AG09319 (cell line): ENCODE data around the gene LGALS9.

Experiments used
- DNase-seq: peaks from one replicate; pipeline ENCODE4 v3.0.0-alpha.2; 2010; ENCODE audit warnings: low read depth; ENCODE audit errors: extremely low read depth
- TF ChIP-seq, protein P1 (sequence below): IDR thresholded peaks from 2 replicates; pipeline ENCODE4 v1.5.1; 2011; ENCODE audit warnings: low read depth, mild to moderate bottlenecking, inconsistent platforms, low read length, moderate library complexity

Gene LGALS9

DNA sequence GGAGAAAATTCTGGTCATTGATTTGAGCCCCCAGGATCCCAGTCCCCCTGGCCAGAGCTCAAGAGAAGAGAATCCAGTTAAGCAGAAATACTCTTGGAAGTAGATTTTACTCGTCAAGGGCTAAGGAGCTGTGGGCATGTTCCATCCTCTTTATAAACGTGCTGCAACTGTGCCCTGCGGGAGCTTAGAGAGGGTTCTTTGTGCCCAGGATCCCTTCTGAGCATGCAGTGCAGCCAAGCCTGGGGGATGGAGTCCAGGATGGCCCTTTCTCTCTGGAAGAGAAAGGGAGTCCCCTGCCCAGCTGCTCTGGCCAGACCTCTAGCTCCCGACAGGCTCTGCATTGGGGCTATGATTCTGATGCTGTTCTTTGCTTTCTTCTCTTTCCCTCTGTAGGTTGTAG lies 9.5 kb upstream of the LGALS9 start:
- TF ChIP-seq, protein P1, sequence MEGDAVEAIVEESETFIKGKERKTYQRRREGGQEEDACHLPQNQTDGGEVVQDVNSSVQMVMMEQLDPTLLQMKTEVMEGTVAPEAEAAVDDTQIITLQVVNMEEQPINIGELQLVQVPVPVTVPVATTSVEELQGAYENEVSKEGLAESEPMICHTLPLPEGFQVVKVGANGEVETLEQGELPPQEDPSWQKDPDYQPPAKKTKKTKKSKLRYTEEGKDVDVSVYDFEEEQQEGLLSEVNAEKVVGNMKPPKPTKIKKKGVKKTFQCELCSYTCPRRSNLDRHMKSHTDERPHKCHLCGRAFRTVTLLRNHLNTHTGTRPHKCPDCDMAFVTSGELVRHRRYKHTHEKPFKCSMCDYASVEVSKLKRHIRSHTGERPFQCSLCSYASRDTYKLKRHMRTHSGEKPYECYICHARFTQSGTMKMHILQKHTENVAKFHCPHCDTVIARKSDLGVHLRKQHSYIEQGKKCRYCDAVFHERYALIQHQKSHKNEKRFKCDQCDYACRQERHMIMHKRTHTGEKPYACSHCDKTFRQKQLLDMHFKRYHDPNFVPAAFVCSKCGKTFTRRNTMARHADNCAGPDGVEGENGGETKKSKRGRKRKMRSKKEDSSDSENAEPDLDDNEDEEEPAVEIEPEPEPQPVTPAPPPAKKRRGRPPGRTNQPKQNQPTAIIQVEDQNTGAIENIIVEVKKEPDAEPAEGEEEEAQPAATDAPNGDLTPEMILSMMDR, result no peak
- DNase-seq, result no peak

DNA sequence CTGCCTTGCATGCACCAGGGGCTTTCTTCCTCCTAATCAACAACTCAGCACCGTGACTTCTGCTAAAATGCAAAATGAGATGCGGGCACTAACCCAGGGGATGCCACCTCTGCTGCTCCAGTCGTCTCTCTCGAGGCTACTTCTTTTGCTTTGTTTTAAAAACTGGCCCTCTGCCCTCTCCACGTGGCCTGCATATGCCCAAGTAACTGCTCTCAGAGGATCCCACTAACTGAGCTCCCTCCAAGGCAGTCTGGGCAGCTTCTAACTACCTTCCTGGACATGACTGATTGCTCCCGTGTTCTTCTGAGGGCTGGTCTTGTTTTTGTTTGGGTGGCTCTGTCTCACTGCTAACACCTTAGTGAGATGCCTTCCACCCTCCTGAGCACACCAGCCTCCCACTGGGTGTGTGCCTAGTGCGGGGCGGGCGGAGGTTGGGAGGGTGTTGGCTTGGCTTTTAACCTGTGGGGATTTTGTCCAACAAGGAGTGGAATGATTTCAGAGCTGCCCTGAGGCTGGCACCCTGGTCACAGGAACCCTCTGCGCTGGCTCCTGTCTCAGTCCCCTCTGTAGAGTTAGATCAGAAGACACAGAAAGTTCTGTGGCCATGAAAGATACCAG lies 8.9 kb upstream of the LGALS9 start:
- TF ChIP-seq, protein P1, result no peak
- no peak for DNase-seq

DNA sequence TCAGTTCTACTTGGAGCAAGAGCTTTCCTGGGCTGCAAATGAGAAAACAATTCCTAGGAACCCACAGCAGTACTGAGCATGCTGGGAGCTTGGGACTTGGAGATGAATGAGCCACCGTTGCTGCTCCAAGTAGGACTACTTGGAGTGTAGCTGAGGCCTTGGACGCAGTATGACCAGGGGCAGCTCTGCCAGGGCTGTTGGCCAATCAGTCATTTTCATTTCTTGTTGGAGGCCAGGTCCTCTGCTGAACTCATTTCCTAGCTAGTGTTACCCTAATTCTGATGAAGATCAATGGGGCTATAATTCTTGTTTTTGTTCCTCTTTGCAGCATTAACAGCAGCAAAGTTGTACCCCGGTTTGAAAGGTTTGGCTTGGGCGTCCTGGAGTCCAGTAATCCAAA lies 8.0 kb upstream of the LGALS9 start:
- TF ChIP-seq, protein P1, result no peak

GRCh38 chr17:27623614-27624013 lies 7.4 kb upstream of the LGALS9 start:
- DNase-seq, result no peak
- TF ChIP-seq, protein P1, result no peak

More for the DNA sequence above, 8.0 kb upstream of the LGALS9 start:
- DNase-seq, result no peak

- DNase-seq, result no peak
- TF ChIP-seq, protein P1, result no peak
Measured at GRCh38 chr17:27624539-27624938, 6.4 kb upstream of the LGALS9 start.

GRCh38 chr17:27625856-27626255 lies 5.1 kb upstream of the LGALS9 start:
- DNase-seq, result no peak
- TF ChIP-seq, protein P1, result no peak

DNA sequence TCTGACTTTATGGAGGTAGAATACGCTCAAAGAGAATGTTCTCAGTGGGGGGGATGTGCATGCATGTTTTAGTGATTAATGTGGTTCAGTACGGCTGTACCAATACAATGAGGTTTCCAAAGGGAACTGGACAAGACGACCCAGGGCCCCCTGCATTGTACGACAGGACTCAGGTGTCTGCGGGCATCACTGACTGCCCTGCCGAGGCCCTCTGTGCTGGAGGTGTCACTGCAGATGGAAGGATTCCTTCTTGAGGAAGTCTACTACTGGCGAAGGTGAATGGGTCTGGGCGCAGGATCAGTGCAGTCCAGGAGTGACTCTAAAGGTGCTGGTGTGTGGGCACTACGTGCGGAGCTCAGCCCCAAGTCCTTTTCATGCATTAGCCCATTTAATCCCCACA lies 3.5 kb upstream of the LGALS9 start:
- TF ChIP-seq, protein P1, result no peak
- no peak for DNase-seq
